ENCODE results near the gene WNT9A.

WNT9A gene

DNA sequence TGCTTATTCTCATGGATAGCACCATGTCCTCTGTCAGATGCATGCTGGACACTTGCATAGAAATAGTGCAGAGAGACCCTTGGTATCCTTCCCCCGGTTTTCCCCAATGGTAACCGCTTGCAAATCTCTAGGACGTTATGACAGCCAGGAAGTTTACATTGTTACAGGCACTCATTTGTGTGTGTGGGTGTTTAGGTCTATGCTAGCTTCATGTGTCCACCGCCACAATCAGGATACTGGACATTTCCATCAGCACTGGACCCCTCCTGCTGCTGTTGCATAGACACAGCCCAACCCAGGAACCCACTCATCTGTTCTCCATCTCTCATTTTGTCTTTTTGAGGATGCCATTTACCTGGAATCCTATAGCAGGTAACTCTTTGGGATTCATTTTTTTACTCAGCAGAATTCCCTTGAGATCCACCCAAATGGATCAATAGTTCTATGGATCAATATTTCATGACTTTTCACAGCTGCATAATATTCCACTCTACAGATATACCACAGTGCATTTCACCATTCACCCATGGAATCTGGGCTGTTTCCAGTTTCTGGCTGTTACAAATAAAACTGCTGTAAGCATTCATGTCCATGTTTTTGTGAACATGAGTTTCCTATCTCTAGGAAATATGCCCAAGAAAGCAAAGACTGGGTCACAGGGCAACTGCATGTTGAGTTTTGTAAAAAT lies 6.6 kb upstream of the WNT9A start:
- no peak overlapping the region for H3K4me3 ChIP-seq (ENCODE audit: low read depth, low read length)
- no peak for DNase-seq (ENCODE audit: low read depth)
- TF ChIP-seq, protein P1, sequence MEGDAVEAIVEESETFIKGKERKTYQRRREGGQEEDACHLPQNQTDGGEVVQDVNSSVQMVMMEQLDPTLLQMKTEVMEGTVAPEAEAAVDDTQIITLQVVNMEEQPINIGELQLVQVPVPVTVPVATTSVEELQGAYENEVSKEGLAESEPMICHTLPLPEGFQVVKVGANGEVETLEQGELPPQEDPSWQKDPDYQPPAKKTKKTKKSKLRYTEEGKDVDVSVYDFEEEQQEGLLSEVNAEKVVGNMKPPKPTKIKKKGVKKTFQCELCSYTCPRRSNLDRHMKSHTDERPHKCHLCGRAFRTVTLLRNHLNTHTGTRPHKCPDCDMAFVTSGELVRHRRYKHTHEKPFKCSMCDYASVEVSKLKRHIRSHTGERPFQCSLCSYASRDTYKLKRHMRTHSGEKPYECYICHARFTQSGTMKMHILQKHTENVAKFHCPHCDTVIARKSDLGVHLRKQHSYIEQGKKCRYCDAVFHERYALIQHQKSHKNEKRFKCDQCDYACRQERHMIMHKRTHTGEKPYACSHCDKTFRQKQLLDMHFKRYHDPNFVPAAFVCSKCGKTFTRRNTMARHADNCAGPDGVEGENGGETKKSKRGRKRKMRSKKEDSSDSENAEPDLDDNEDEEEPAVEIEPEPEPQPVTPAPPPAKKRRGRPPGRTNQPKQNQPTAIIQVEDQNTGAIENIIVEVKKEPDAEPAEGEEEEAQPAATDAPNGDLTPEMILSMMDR (conservative IDR thresholded peaks at IDR 0.05; ENCODE audit: low read depth, low read length): no peak

DNA sequence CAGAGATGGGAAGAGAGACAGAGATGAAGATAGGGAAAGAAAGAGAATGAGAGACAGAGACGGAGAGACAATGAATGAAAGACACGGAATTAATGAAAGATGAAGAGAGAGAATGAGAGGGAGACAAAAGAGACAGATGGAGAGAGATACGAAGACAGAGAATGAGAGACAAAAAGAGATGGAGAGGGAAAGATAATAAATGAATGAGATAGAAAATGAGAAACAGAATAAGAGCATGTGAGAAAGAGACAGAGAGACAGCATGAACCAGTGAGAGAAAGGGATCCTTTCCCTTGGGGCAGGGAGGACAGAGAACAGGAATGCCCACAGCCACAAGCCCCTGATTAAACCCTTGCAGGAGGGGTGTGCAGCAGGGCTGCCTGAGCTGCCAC lies 5.3 kb upstream of the WNT9A start:
- DNase-seq (ENCODE audit: low read depth): no peak
- TF ChIP-seq, protein P1 (conservative IDR thresholded peaks at IDR 0.05; ENCODE audit: low read depth, low read length): no peak
- no peak overlapping the region for H3K4me3 ChIP-seq (ENCODE audit: low read depth, low read length)

DNA sequence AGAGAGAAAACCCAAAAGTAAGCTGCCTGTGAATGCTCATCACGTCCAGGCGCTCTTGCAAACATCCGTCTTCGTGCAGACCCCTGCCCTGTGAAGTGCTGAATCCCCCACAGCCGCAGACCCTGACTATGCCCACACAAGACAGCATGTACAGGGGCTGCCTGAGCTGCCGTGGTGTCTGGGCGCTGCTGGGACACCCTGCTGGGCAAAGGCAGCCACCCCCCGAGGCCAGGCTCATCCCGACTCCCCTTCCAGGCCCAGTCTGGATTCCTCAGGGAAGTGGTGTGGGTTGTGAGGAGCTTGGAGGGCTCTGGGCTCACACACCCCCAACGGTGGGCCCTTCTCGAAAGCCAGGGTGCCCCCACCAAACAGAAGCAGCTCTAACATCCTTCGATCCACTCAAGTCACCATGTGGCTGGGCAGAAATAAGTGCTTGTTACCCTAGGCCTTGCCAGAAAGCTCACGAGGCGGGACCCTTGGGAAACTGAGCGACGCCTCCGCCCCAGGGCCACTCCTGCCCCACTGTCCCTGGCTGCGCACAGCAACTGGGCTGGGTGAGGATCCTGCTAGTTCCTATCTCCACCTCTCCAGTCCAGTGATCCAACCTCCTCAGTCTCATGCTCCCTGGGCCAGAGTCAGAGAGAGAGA lies 4.8 kb upstream of the WNT9A start:
- H3K4me3 ChIP-seq (ENCODE audit: low read depth, low read length): no peak overlapping the region
- TF ChIP-seq, protein P1 (conservative IDR thresholded peaks at IDR 0.05; ENCODE audit: low read depth, low read length): no peak
- no peak for DNase-seq (ENCODE audit: low read depth)

DNA sequence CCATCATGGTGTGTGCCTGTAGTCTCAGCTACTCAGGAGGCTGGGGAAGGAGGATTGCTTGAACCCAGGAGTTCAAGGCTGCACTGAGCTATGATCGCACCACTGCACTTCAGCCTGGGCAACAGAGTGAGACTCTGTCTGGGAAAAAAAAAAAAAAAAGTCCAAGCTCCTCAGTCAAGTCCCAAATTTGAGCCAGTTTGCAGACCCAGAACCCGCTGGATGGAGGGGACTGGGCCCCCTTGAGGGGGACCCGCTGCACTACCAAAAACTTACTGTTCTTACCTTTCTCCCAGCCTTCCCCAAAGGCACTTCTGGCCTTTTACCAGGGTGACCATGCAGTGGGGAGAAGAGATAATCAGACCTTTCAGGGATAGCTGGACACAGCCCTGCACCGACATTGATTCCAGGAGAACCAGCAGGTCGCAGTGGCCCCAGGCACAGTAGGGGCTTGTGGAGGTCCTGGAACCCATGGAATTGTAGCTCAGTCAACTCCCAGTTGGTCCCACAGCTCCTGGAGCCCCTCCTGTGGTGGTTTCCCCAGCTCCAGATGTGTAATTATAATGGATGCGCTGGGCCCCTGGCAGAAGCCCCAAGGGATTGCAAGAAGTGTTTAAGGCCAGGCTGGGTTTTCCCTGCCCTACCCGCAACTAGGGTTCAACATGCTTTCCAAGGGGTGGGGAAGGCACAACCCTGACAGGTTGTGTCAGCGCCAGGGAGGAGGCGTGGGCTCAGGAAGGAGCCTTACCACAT lies 4.1 kb upstream of the WNT9A start:
- TF ChIP-seq, protein P1 (conservative IDR thresholded peaks at IDR 0.05; ENCODE audit: low read depth, low read length): no peak
- no peak overlapping the region for H3K4me3 ChIP-seq (ENCODE audit: low read depth, low read length)
- no peak for DNase-seq (ENCODE audit: low read depth)

DNA sequence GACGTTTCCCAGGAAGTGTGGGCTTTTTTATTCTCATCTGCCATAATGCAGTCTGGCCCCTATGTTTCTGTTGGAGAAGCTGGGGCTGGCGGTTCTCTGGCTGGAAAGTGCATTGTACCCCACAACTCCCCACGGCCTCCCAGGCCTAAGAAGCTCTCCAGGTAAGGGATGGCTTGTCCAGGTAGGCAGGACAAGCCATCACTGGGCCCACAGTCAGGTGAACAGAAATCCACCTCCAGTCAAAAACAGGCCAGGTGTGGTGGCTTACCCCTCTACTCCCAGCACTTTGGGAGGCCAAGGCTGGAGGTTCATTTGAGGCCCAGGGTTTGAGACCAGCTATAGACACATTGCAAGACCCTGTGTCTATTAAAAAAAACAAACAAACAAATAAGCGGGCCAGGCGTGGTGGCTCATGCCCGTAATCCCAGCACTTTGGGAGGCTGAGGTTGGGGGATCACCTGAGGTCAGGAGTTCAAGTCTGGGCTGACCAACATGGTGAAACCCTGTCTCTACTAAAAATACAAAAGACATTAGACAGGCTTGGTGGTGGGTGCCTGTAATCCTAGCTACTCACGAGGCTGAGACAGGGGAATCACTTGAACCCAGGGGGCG lies 3.1 kb upstream of the WNT9A start:
- no peak for DNase-seq (ENCODE audit: low read depth)
- TF ChIP-seq, protein P1 (conservative IDR thresholded peaks at IDR 0.05; ENCODE audit: low read depth, low read length): no peak
- no peak overlapping the region for H3K4me3 ChIP-seq (ENCODE audit: low read depth, low read length)

DNA sequence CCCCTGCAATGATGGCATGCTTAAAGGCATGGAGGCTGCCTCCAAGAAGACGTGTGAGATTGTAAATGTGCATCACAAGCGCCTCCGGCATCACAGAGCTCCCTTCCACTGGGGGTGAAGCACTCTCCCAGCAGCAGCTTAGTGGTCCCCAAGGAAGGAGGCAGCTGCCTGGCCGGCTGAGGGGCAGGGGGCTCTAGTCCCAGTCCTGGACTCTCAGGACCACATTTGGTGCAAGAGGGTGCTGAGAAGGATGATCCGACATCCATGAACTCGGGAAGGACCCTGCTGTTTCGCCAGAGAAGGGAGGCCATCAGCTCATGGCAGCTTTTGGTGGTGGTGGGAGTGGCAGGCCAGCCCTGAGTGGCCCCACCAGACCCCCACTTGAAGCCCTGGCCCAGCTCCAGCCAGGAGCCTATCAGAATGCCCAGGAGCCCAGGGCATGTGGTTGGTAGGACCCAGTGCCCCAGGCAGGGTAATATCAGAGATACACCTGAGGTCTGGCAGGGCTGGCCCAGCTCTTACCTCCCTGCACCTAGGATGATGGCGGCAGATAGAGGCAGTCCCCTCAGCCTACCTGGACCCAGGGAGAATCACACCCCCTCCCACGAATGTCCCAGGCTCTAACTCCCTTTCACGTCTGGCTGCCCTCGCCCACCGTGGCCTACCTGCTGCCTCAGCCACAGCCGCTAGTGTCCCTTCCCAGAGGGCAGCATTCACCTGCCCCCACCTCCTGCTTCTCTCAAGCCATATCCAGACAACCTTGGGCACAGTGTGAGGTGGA lies 2.4 kb upstream of the WNT9A start:
- H3K4me3 ChIP-seq (ENCODE audit: low read depth, low read length): no peak overlapping the region
- TF ChIP-seq, protein P1 (conservative IDR thresholded peaks at IDR 0.05; ENCODE audit: low read depth, low read length): no peak
- no peak for DNase-seq (ENCODE audit: low read depth)
